ENCODE results near the gene RNF41.
A peak's percentile ranks its signal among the peaks of the same experiment; 100 is the strongest.

Gene RNF41

DNA sequence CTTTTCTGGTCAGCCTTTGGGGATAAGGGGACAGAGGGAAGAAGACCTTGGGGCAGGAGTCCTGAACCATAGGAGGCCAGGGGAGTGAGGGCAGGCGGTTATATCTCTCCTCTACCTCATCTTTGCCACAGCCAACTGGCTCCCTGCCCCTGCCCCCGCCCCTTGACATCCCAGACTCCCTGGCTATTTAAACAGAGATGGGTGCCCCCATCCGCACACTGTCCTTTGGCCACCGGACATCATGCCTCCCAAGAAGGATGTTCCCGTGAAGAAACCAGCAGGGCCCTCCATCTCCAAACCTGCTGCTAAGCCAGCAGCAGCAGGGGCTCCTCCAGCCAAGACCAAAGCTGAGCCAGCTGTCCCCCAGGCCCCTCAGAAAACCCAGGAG, 68.0 kb downstream of the RNF41 start:
- no peak overlapping the region for H3K4me3 ChIP-seq (ENCODE audit: low read length)
- DNase-seq (ENCODE audit: low read depth) = no peak

DNA sequence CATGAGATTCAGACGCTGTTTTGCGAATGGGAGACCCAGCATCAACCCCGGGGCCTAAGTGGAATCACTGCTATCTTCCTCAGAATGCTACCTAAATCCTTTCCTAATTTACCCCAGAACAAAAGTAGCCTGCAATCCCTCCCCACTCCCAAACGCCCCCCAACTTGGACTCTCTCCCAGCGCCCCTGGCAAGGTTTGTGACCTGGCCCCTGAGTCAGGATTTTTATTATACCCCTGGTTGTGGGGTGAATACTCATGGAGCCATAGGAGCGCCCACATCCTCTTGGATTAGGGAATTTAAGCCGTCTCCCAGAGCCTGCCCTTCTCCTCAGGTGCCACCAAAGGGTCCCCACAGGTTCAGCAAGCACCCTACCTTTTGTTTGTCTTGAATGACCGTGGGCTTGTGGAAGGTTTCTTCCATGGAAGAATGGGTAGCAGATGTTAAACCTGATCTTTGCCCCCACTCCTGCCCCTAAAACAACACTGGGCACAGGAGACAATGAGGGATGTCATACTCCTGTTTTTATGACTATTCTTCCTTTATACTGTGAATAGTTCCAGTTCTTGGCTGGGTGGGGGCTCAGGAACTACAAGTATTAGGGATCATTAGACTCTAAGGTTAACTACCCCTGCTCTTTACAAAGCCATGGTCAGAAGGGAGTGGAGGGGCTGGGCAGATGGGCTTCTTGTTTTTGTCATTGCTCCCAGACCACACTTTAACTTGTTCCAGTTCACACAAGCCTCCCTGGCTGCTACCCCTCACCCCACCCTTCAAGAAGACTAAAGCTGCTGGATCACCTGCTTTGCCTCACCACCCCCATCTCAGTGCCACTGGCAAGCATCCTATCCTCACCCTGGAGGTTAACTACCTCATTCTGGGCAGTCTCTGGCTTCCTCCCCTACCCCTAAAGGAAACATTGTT, 68.7 kb downstream of the RNF41 start:
- TF ChIP-seq CTCF (conservative IDR thresholded peaks at IDR 0.05; ENCODE audit: low read depth, low read length) = no peak
- DNase-seq (ENCODE audit: low read depth) = no peak

More for the DNA sequence above, 68.0 kb downstream of the RNF41 start:
- no peak for TF ChIP-seq CTCF (conservative IDR thresholded peaks at IDR 0.05; ENCODE audit: low read depth, low read length)

More for the DNA sequence above, 68.7 kb downstream of the RNF41 start:
- H3K4me3 ChIP-seq (ENCODE audit: low read length) = peak overlapping the region; percentile 82
